SK-N-MC (cell line): Measurements from ENCODE around the gene RFC2.

Experiments
- DNase-seq: peaks from one replicate; pipeline ENCODE4 v3.0.0-alpha.2; 2011; ENCODE audit warnings: low read depth, low spot score
- H3K27ac ChIP-seq: fragments of 200-600 bp; sonication (generic); 2 replicates; pipeline ENCODE4 v1.5.1; 2016; ENCODE audit warnings: mixed run types
- H3K36me3 ChIP-seq: fragments of 200-600 bp; sonication (generic); 2 replicates; pipeline ENCODE4 v1.6.1; 2017; ENCODE audit warnings: antibody characterized with exemption, low read length, mixed read lengths; ENCODE audit not compliant: insufficient read depth
- H3K4me3 ChIP-seq: fragments of 200-600 bp; sonication (generic); 2 replicates; pipeline ENCODE4 v1.5.1; 2016
- H3K9ac ChIP-seq: fragments of 200-600 bp; sonication (generic); 2 replicates; pipeline ENCODE4 v1.8.0; 2017; ENCODE audit warnings: mixed run types, mixed read lengths; ENCODE audit not compliant: insufficient read length
- H3K9me3 ChIP-seq: fragments of 200-600 bp; sonication (generic); 2 replicates; pipeline ENCODE4 v1.6.1; 2017; ENCODE audit warnings: low read depth, mild to moderate bottlenecking, antibody characterized with exemption, low read length, moderate library complexity, mixed read lengths
- EZH2 ChIP-seq: fragments of 200-600 bp; sonication (generic); IDR thresholded peaks from one replicate; pipeline ENCODE4 v1.6.1; 2017; ENCODE audit warnings: antibody characterized with exemption
- FOXP2 ChIP-seq: optimal IDR thresholded peaks from 2 replicates; pipeline ENCODE3; 2011; ENCODE audit warnings: mild to moderate bottlenecking, moderate library complexity; ENCODE audit not compliant: insufficient read depth; ENCODE audit errors: extremely low read length, control extremely low read depth
- POLR2AphosphoS5 ChIP-seq: IDR thresholded peaks from 2 replicates; pipeline ENCODE4 v1.6.1; 2012; ENCODE audit warnings: mild to moderate bottlenecking, low read depth, low read length, borderline replicate concordance

The RFC2 gene

GRCh38 chr7:74254129-74254857 is at the start of gene RFC2:
Gene RFC2, minus strand, starts transcription at chr7:74254399. Its CDS starts 16 bp downstream, at chr7:74254383.
- H3K4me3 ChIP-seq = peak within 1 kb of the TSS; percentile 96

GRCh38 chr7:74302745-74303221 is 48.6 kb upstream of the RFC2 start:
- no peak for DNase-seq
- H3K9me3 ChIP-seq = no peaks in the 10 kb centered on the region
- no peak for TF ChIP-seq EZH2
- no peak for TF ChIP-seq POLR2AphosphoS5
- no peak for TF ChIP-seq FOXP2
- no peak overlapping the region for H3K9ac ChIP-seq
- no peak overlapping the region for H3K4me3 ChIP-seq
- no peaks in the 10 kb centered on the region for H3K36me3 ChIP-seq
- H3K27ac ChIP-seq = no peak overlapping the region

More at GRCh38 chr7:74254129-74254857, at the start of gene RFC2:
- peak within 1 kb of the TSS; percentile 80 for H3K27ac ChIP-seq
- H3K36me3 ChIP-seq = peaks cover 26% of the 10 kb centered on the region
- TF ChIP-seq POLR2AphosphoS5 (peak; percentile 94), FOXP2 (no peak), EZH2 (no peak)
- peak; percentile 42 for DNase-seq
- no peaks in the 10 kb centered on the region for H3K9me3 ChIP-seq
- H3K9ac ChIP-seq = peak within 1 kb of the TSS; percentile 99

- no peak for TF ChIP-seq POLR2AphosphoS5
- TF ChIP-seq FOXP2 = no peak
- no peak for TF ChIP-seq EZH2
Measured at GRCh38 chr7:74300926-74301325, 46.7 kb upstream of the RFC2 start.

GRCh38 chr7:74299401-74299800 is 45.2 kb upstream of the RFC2 start:
- TF ChIP-seq EZH2 (no peak), FOXP2 (no peak), POLR2AphosphoS5 (no peak)
- no peak overlapping the region for H3K27ac ChIP-seq
- DNase-seq = no peak
- no peaks in the 10 kb centered on the region for H3K36me3 ChIP-seq
- H3K9me3 ChIP-seq = no peaks in the 10 kb centered on the region
- H3K9ac ChIP-seq = no peak overlapping the region
- no peak overlapping the region for H3K4me3 ChIP-seq

More at GRCh38 chr7:74300926-74301325, 46.7 kb upstream of the RFC2 start:
- H3K27ac ChIP-seq = no peak overlapping the region
- no peaks in the 10 kb centered on the region for H3K9me3 ChIP-seq
- no peak overlapping the region for H3K4me3 ChIP-seq
- H3K9ac ChIP-seq = no peak overlapping the region
- DNase-seq = no peak
- no peaks in the 10 kb centered on the region for H3K36me3 ChIP-seq

- no peak for TF ChIP-seq EZH2
- no peak for TF ChIP-seq POLR2AphosphoS5
- TF ChIP-seq FOXP2 = no peak
- Histone ChIP-seq H3K36me3 (no peaks in the 10 kb centered on the region), H3K27ac (no peak overlapping the region), H3K4me3 (no peak overlapping the region), H3K9me3 (no peaks in the 10 kb centered on the region), H3K9ac (no peak overlapping the region)
- no peak for DNase-seq
Measured at GRCh38 chr7:74297516-74298233, 43.5 kb upstream of the RFC2 start.

GRCh38 chr7:74294191-74294998 is 40.2 kb upstream of the RFC2 start:
- Histone ChIP-seq H3K27ac (no peak overlapping the region), H3K9me3 (no peaks in the 10 kb centered on the region), H3K36me3 (no peaks in the 10 kb centered on the region), H3K9ac (no peak overlapping the region), H3K4me3 (no peak overlapping the region)
- DNase-seq = no peak
- no peak for TF ChIP-seq EZH2
- no peak for TF ChIP-seq FOXP2
- TF ChIP-seq POLR2AphosphoS5 = no peak

GRCh38 chr7:74293577-74293908 is 39.3 kb upstream of the RFC2 start:
- Histone ChIP-seq H3K36me3 (no peaks in the 10 kb centered on the region), H3K4me3 (no peak overlapping the region), H3K9me3 (no peaks in the 10 kb centered on the region), H3K9ac (no peak overlapping the region), H3K27ac (no peak overlapping the region)
- no peak for DNase-seq
- TF ChIP-seq POLR2AphosphoS5 = no peak
- no peak for TF ChIP-seq FOXP2
- TF ChIP-seq EZH2 = no peak
